Stimulated activated CD8-positive, alpha-beta memory T cell treated with anti-CD3 and anti-CD28 coated beads, Interleukin-4, amount 100 ng/mL, for 1 hour (primary cell): ENCODE measurements around the gene SULT1E1.

ENCODE experiments used
- DNase-seq, 2 donors: peaks; one replicate each; pipeline ENCODE4 v3.0.0-alpha.2; 2020; ENCODE audit warnings: low read depth in 2 of 2, low spot score in 1 of 2

Gene SULT1E1

GRCh38 chr4:69799337-69799736 lies 60.6 kb downstream of the SULT1E1 start:
- DNase-seq, result no peak

- no peak for DNase-seq
Measured at GRCh38 chr4:69793732-69794131, 66.2 kb downstream of the SULT1E1 start.
